OCI-LY1 (cell line): ENCODE data around the gene MAP3K4.

Experiments
- EZH2 ChIP-seq: fragments of 200-600 bp; sonication (generic), shearing (Covaris generic); IDR thresholded peaks from 2 replicates; pipeline ENCODE4 v1.8.0; 2017; ENCODE audit warnings: borderline replicate concordance, mixed run types, mild to moderate bottlenecking, antibody characterized with exemption, low read length, moderate library complexity, mixed read lengths
- TF ChIP-seq, protein P1 (sequence below): fragments of 200-600 bp; sonication (generic), shearing (Covaris generic); IDR thresholded peaks from 2 replicates; pipeline ENCODE4 v1.5.1; 2017; ENCODE audit warnings: mild to moderate bottlenecking, antibody characterized with exemption, low read length, moderate library complexity, mixed read lengths

DNA sequence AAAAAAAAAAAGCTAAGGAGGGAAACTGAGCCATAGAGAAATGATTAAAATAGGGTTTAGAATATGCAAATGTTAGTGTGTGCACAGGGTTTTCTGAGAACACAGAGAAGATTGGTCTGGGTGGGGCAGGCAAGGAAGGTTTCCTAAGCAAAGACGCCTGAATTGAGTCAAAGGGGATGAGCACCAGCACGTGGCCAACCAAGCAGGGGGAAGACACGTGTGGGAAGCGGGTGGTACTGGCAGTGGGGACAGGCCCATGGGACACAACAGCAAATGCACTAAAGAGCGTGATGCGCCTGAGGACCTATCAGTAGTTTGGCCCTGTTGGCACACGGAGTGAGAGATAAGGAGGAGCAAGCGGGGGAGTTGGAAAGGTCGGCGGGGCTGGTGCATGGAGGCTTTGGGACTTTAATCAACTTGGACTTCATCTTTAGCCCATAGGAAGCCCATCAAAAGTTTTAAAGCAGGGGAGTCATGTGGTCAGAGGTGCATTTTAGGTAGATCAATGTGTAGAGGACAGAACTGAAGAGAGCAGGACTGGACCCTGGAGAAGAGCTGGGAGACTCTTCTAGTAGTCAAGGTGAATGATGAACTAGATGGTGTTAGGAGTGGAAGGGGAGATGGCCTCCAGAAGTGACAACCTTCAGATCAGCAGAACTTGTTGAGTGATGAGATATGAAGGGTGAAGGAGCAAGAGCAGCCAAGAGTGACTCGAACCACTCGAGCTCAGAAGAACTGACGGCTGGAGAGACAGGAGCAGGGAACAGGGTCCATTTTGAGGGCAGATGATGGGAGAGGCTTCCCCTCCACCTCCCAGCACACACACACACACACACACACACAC is 40.2 kb upstream of the MAP3K4 start:
- TF ChIP-seq, protein P1, sequence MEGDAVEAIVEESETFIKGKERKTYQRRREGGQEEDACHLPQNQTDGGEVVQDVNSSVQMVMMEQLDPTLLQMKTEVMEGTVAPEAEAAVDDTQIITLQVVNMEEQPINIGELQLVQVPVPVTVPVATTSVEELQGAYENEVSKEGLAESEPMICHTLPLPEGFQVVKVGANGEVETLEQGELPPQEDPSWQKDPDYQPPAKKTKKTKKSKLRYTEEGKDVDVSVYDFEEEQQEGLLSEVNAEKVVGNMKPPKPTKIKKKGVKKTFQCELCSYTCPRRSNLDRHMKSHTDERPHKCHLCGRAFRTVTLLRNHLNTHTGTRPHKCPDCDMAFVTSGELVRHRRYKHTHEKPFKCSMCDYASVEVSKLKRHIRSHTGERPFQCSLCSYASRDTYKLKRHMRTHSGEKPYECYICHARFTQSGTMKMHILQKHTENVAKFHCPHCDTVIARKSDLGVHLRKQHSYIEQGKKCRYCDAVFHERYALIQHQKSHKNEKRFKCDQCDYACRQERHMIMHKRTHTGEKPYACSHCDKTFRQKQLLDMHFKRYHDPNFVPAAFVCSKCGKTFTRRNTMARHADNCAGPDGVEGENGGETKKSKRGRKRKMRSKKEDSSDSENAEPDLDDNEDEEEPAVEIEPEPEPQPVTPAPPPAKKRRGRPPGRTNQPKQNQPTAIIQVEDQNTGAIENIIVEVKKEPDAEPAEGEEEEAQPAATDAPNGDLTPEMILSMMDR = no peak
- no peak for TF ChIP-seq EZH2
